ENCODE measurements around the gene RHOB.
"Not testable (repeated sequence)": the region's sequence is repeated elsewhere in the genome, so short reads cannot be mapped to it uniquely, and the experiment has no call there.

Gene RHOB

DNA sequence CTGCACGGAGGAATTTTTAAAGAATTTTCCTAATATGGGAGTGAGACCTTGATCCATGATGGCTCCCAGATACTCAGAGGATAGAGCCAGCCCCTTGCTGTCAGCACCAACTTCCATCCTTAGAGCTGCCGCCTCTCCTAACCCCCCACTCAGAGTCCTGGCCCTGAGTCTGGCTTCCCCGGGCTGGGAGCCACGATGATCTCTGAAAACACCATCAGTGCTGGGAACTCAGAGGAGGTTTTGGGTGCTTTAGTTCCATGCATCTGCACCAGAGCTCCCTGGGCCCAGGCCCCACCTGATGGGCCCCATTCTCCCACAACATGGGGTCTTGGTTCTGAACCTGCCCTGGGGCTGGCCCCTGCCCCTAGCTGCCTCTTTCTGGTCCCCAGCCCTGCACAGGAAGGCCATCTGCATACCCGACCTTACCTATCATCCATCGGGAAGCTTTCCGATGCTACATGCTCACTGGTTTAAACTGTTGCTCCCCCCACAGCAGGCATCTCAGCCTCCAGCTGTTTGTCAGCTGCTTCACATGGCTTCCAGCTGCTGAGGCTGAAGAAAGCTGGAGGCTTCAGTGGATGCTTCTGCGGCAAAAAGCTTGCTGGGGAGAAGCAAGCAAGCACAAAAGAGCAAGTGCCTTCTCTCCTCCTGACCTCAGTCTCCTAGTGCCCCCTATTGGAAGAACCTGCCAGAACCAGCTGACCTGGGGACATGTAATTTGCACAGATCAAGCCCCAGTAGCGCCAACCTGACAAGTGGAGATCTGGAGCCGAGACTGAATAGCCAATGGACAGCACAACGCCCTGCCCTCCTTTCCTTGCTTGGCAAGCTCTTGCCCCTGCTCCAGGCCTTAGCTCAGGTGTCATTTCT, 24.2 kb upstream of the RHOB start:
- DNase-seq = peak; percentile 62

DNA sequence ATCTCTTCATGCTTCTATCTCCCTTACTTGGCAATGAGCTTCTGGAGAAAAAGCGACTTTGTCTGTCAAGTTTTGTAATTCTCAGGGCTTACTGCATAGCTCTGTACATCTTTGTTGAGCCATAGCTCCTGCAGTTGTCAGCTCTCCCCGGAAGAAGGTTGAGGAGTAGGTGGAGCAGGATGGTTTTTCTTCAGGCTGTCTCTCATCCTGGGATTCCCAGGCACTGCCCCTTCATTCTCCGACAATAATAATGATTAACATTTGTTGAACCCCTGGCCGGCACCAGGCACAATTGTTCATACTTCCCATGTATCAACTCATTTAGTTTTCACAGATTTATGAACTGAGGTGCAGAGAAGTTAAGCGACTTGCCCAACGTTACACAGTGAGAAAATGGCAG, 23.5 kb upstream of the RHOB start:
- no peak for DNase-seq

GRCh38 chr2:20423847-20424246, 23.0 kb upstream of the RHOB start:
- DNase-seq = peak; percentile 30

DNA sequence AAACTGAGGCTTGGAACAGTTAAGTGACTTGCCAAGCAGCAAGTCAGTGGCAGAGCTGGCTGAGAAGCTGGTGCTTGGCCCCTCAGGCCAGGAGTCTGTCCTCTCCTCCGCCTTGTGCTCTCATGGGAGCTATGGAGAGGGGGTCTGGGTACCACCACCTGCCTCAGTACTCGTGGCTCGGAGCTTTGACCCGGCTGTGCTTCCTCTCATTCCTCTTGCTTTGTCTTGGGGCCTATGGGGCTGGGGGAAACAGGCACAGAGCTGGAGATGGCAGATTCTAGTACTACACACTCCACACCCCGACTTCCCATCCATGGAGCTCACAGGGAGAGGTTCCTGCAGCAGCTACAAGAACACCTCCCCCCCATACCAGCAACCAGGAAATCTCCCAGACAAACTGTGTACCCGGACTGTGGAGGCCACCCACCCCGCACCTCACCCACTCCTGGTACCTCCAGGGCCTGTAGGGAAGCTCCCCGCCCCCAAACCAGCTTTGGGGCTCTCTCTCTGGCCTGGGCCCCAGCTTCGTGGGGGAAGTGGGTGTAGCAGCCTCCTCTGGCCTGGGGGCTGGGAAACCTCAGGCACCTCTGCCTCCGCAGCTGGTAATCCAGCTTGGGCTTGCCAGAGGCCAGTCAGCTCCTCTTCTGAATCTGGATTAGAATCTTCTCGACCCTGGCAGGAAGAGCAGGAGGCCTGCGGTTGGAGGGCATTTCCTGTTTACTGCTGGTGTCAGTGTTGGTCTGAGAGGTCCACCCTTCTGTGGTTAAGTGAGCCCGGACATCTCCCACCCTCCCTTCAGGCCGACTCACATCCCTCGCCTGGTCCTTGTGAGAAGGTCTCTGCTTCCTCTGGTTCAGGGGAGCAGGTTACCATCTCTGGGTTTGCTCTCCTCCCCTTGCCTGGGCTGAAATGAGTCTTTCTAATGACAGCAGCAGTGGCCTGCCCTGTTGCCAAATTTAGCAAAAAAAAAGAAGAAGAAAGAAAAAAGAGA, 22.3 kb upstream of the RHOB start:
- peak; percentile 93 for DNase-seq

GRCh38 chr2:20425371-20425881, 21.4 kb upstream of the RHOB start:
- no peak for DNase-seq

DNA sequence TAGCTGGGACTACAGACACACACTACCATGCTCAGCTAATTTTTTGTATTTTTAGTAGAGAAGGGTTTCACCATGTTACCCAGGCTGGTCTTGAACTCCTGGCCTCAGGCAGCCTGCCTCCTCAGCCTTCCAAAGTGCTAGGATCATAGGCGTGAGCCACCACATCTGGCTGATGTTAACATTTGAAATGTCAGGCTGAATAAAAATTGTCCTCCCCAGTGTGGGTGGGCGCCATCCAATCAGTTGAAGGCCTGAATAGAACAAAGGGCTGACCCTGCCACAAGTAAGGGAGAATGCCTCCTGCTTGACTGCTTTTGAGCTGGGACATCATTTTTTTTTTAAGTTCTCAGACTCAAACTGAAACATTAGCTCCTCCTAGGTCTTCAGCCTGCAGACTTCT, 21.0 kb upstream of the RHOB start:
- DNase-seq = no peak

DNA sequence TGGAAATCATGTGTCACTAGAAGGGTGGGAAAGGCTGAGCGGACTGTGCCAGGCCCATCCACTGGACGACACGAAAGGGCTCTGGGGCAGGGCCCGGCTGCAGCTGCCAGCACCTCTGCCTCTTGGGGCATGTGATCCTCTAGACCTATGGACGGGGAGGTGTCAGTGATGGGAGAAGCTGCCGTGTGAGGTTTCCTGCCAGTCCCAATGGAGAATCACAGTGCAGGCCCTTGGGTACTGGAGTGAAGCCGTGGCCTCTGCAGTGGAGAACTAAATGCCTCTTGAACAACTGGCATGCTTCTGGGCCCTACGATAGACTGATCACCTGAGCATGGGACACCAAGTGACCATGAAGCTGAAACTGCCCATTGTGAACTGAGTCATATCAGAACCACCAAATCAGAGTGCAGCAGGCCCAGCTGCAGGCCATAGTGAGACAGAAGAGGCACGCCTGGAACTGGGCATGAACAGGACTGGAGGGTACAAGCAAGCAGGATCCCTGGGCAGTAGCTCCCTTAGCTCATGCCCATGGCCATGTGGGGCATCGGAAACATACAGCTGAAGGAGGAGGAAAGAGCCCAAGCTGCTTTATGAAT, 18.8 kb upstream of the RHOB start:
- DNase-seq = no peak

DNA sequence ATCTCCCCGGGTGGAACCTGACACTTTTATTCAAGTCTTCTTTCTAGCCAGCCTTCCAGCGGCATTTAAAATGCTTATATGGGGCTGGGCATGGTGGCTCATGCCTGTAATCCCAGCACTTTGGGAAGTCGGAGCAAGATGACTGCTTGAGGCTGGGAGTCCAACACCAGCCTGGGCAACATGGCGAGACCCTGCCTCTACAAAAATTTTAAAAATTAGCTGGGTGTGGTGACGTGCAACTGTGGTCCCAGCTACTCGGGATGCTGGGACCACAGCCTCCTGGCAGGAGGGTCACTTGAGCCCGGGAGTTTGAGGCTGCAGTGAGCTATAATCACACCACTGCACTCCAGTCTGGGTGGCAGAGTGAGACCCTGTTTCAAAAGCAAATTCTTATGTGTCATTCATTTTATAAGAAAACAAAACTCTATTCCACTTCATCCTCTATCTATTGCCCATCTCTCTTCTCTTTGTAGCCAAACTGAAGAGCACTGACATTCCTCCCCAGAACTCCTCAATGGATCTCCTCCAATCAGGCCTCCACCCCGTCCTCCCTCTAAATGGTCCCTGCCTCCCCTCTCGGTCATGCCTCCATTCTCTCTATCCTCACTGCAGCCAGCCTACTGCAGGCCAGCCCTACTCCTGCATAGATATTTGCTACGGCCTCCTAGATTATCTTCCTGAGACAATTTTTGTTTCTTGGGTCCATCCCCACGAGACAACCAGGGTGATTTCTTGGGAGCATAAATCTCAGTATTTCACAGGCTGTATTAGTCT, 18.0 kb upstream of the RHOB start:
- no peak for DNase-seq

DNA sequence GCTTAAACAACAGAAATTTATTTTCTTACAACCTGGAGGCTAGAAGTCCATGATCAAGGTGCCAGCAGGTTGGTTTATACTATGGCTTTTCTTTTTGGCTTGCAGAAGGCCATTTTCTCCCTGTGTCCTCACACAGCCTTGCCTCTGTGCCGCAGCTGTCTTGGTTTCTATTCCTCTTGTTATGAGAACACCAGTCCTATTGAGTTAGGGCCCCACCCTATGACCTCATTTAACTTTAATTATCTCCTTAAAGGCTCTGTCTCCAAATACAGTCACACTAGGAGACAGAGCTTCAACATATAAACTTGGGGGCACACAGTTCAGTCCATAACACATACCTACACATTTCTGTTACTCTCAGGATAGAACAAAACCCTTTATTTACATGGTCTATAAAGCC, 17.3 kb upstream of the RHOB start:
- peak; percentile 86 for DNase-seq

GRCh38 chr2:20430035-20430434, 16.8 kb upstream of the RHOB start:
- DNase-seq = no peak

DNA sequence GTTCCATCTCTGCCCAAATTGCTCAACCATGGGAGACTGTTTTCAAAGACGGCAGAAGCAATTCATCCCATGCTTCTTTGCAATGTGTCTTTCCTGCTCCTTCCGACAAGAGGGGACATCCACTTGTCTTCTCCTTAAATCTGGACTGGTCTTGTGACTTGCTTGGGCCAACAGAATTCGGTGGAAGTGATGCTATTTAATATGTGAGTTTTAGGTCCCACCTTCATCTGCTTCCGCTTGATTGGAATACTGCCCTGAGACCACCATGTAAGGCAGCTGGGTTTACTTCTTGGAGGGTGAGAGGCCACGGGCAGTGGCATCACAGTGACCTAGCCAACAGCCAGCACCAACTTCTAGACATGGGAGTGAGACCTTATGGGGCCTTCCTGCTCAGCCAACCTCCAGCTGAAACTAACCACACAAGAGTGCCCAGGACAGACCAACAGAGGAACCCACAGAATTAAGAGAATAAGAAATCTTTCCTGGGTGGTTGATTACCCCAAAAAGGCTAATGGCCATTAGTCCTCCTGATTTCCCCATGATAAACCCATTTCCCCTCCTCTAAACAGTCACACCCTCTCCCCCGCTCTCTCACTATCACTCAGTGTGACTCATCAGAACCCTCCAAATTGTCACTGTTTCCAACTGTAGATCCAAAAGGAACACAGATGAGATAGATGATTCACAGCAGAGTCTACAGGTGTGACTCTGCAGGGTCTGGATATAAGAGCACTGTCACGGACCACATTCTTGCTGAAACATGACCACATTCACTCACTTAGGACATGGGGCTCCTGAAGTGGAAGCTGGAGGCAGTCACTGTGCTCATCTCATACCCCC, 16.2 kb upstream of the RHOB start:
- no peak for DNase-seq

DNA sequence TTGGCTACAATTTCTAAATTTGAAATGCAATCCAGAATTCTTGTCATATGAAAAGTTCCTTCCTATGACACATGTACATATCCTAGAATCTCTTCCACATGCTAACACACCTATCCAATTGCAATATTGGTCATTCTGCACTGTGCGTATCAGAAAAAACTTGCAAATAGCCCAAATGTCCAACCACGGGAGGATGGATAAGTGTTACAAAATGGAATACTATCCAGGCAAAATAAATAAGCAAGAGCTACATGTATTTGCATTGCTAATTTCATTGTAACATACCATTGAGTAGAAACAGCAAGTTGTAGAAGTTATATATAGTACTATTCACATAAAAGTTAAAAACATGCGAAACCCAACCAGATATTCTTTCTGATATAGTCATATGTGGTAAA, 15.6 kb upstream of the RHOB start:
- DNase-seq = no peak

GRCh38 chr2:20431772-20432171, 15.1 kb upstream of the RHOB start:
- no peak for DNase-seq

DNA sequence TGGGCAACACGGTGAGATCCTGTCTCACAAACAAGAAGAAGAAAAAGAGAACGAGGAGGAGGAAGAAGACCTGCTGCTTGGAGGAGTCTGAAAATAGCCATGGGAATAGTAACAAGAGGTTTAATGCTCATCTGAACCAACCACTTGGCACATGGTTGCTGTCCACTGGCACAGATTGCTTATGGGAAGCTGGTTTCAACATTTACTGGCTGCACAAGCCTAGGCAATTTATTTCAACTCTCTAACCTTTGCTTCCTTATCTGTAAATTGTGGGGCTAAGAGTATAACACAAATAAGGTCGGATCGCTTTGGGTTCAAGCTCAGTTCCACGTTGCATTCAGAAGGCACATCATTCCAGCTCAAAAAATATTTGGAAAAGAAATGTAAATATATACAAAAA, 14.2 kb upstream of the RHOB start:
- DNase-seq = no peak

DNA sequence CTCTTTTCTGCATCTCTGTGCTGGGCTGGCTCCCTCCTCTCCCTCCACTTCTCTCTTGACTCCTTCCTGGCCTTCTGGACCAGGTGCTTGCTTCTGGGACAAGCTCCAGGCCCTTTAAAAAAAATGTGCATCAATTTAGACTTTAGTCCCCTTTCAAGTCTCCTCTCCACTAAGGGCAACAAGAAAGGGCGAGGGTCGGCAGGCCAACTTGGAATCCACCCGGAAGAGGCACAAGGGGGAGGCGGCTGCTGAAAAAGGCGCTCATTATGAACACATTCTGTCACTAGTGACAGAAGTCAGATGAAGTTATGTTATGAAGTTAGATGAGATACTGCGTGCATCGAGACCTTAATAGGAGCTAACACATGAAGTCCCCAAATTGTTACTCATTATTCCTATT, 13.6 kb upstream of the RHOB start:
- DNase-seq = no peak

GRCh38 chr2:20433946-20434553, 12.8 kb upstream of the RHOB start:
- no peak for DNase-seq

GRCh38 chr2:20434588-20435294, 12.1 kb upstream of the RHOB start:
- peak; percentile 54 for DNase-seq

GRCh38 chr2:20435456-20435855, 11.4 kb upstream of the RHOB start:
- not testable (repeated sequence) for DNase-seq

- DNase-seq = no peak
Observed at GRCh38 chr2:20436716-20437470, 10.0 kb upstream of the RHOB start.
